Breast epithelium (tissue), 3 donors: ENCODE data around the gene SKOR1.

ENCODE experiments used
- POLR2A ChIP-seq: fragments of 450-650 bp; IDR thresholded peaks from one replicate; pipeline ENCODE4 v1.6.1; 2016; ENCODE audit warnings: antibody characterized with exemption, mild to moderate bottlenecking, moderate library complexity
- POLR2AphosphoS5 ChIP-seq, 3 donors: sonication (generic); formaldehyde crosslinking; IDR thresholded peaks; one replicate each; pipeline ENCODE4 v1.6.1; 2017; ENCODE audit warnings: antibody characterized with exemption in 3 of 3
- TF ChIP-seq, protein P1 (sequence below), 3 donors: fragments of 450-650 bp; IDR thresholded peaks; one replicate each; pipeline ENCODE4 v1.5.1; 2016 to 2017; ENCODE audit warnings: antibody characterized with exemption in 3 of 3, mild to moderate bottlenecking in 3 of 3, moderate library complexity in 3 of 3

DNA sequence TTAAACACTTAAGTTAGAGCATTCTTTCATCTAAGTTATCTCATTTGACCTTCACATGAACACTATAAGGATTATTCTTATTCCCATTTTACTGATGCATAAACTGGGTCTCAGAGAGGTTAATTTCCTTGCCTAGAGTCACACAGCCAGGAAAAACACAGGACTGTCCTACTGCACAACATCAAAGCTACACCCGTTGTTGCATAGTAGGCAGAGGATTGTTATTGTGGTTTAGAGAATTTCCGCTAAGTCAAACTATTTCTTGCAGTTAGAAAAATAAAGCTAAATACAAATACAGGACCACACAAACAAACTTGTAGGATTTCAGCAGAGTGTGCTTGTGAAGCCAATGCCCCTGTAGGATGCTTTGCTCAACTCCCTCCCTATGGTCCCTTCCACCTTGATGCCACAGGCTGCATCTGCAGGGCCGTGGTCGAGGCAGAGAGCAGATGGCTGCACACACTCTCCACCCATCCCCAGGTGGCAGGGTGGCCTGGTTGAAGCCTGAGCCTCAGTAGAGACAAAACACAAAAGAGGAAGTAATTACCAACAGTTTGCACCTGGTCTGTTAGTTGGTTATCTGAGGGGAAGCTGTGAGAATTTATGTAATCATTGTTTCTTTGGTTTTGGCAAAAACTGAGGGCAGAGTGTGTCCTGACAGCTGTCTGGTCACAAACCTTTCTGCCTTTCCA, 41.1 kb upstream of the SKOR1 start:
- TF ChIP-seq, protein P1, sequence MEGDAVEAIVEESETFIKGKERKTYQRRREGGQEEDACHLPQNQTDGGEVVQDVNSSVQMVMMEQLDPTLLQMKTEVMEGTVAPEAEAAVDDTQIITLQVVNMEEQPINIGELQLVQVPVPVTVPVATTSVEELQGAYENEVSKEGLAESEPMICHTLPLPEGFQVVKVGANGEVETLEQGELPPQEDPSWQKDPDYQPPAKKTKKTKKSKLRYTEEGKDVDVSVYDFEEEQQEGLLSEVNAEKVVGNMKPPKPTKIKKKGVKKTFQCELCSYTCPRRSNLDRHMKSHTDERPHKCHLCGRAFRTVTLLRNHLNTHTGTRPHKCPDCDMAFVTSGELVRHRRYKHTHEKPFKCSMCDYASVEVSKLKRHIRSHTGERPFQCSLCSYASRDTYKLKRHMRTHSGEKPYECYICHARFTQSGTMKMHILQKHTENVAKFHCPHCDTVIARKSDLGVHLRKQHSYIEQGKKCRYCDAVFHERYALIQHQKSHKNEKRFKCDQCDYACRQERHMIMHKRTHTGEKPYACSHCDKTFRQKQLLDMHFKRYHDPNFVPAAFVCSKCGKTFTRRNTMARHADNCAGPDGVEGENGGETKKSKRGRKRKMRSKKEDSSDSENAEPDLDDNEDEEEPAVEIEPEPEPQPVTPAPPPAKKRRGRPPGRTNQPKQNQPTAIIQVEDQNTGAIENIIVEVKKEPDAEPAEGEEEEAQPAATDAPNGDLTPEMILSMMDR (IDR thresholded peaks at IDR 0.05), result no peak
- TF ChIP-seq POLR2AphosphoS5 (IDR thresholded peaks at IDR 0.05) (no peak), POLR2A (no peak)
